HG03108 (cell line): ENCODE data around the gene METAP1D.
"Not testable (repeated sequence)": the region's sequence is repeated elsewhere in the genome, so short reads cannot be mapped to it uniquely, and the experiment has no call there.

Source experiments
- ATAC-seq: cut with Tn5 transposase; IDR thresholded peaks from one replicate; pipeline ENCODE4 v1.9.1; 2021; ENCODE audit warnings: moderate library complexity; ENCODE audit not compliant: unreplicated experiment

METAP1D gene

GRCh38 chr2:171999604-172000469, at the start of gene METAP1D:
METAP1D (plus strand) TSS chr2:171999953; CDS start chr2:171999970, 17 bp downstream.
- ATAC-seq = peak; percentile 95

DNA sequence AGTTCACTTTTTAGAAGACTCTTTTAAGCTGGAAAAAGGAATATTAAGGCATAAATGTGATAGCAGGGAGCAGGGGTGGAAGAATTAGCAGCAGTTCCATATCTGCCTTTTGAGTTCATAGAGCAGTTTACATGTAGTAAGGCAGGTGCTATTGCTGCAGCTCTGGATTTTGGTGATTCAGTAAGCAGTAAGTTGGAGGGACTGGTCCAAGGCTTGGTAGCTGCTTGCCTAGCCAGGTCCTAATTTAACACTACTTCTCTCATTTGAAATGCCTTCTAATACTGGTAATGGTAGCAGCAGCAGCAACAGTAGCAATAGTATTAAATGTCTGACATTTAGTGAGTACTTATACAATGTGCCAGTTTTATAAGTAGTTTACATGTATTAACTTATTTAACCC, 47.5 kb upstream of the METAP1D start:
- ATAC-seq = no peak

GRCh38 chr2:171952748-171953147, 47.0 kb upstream of the METAP1D start:
- ATAC-seq = no peak

GRCh38 chr2:171956135-171956825, 43.5 kb upstream of the METAP1D start:
- ATAC-seq = no peak

- no peak for ATAC-seq
Observed at GRCh38 chr2:171957061-171957460, 42.7 kb upstream of the METAP1D start.

DNA sequence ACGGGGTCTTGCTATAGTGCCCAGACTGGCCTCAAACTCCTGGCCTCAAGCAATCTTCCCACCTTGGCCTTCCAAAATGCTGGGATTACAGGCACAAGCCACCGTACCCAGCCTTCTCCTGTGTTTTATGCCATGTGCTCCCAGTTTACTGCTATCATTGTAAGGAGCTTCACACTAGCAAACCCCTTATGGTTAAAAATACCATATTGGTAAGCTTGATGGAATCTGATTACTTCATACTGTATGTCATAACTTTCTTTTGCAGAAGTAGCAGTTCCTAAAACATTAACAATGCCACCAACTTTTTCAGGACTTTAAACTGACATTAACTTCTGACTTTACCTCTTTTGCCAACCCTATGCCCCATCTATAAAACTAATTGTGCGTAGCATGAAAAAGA, 41.3 kb upstream of the METAP1D start:
- ATAC-seq = no peak

DNA sequence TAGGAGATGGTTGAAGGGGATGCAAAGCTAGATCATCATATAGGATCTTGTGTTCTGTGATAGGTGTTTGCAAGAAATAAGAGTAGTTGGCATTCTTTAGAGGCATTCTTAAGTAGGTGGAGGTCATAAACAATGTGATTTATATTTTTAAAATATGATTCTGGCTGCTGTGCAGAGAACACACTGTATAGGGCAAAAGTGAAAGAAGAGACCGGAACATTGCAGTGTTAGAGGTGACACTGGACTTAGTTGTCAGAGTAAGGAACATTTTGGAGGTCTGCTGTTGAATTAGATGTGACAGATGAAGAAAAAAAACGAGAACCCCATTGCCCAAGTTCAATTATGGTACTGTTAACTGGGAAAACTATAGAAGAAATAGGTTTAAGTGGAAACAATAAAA, 39.8 kb upstream of the METAP1D start:
- no peak for ATAC-seq

GRCh38 chr2:171960570-171960969, 39.2 kb upstream of the METAP1D start:
- no peak for ATAC-seq

- ATAC-seq = no peak
Observed at GRCh38 chr2:171963198-171963597, 36.6 kb upstream of the METAP1D start.

GRCh38 chr2:171964308-171964707, 35.4 kb upstream of the METAP1D start:
- ATAC-seq = no peak

DNA sequence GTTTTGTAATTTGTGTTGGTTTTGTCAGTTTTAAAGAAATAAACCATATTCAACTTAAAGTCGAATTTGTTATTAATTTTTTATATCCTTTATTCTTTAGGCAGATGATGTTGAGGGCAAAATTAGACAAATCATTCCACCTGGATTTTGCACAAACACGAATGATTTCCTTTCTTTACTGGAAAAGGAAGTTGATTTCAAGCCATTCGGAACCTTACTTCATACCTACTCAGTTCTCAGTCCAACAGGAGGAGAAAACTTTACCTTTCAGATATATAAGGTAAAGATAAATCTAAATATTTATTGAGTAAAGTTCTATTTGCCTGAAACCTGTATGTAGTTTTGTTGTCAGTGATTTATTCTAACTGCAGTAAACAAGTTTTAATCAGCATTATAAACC, 34.5 kb upstream of the METAP1D start:
- ATAC-seq = no peak

DNA sequence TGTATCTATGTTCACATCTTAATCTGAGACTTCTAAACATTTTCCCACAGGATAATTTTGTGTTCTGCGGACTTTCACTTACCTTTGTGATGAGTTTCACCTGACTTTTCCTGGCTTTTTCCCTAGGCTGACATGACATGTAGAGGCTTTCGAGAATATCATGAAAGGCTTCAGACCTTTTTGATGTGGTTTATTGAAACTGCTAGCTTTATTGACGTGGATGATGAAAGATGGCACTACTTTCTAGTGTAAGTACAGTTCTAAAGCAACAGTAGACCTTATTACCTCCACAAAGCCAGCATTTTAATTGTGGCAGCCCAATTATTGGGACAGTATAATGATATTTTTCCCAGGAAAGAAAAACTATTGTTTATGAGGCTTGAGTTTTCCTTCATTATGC, 34.1 kb upstream of the METAP1D start:
- no peak for ATAC-seq

GRCh38 chr2:171966235-171966634, 33.5 kb upstream of the METAP1D start:
- ATAC-seq = no peak

DNA sequence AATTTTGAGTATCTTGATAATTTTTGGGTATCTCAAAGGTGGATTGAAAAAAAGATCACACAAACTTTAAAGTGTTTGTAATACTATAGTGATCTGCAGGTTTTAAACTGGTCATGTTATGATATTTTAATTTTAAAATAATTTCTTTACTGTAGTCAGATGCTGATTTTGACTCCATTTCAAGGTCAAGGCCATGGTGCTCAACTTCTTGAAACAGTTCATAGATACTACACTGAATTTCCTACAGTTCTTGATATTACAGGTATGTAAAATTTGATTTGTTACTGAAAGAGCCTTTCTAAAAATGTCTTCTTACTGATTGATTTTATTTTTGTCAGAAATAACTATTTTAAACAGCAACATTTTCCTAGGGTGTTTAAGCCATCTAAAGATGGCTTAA, 33.1 kb upstream of the METAP1D start:
- no peak for ATAC-seq

- no peak for ATAC-seq
Observed at GRCh38 chr2:171968509-171968908, 31.2 kb upstream of the METAP1D start.

DNA sequence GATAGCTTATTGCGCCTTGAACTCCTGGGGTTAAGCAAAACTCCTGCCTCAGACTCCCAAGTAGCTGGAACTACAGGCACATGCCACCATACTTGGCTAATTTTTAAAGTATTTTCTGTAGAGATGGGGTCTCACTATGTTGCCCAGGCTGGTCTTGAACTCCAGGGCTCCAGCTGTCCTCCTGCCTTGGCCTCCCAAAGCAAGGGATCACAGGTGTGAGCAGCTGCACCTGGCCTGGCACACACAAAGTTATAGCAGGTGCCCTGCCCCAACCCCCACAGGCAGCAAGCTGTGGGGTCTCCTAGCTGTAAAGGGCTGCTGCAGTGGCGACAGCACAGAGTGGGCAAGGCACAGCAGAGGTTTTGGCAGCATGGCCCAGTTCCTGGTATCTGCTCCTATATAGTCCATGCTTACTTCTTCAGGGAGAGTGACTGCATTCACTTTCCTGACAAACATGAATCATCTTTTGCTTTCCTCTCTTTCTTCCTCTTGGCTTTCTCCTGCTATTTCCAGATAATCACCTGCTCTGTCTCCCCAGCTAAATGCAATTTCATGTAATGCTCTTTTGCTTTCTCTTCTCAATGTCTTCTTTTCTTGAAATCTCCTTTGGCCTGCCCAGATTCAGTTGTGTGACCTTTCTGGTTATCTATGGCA, 27.3 kb upstream of the METAP1D start:
- no peak for ATAC-seq

DNA sequence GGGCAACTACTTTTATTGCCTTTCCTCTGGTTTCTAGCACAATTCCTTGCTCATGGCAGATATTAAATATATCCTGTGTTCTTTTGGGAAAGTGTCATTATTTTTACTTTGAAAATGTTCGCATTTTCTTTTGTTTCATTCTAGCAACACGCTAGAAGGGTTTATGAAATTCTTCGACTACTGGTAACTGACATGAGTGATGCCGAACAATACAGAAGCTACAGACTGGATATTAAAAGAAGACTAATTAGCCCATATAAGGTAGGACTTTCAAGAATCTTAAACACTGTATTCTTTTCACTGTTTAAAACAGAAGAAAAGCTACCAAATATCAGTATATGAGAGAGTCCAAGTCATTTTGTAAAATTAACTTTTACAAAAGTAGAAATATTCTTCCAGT, 20.6 kb upstream of the METAP1D start:
- ATAC-seq = no peak

- not testable (repeated sequence) for ATAC-seq
Observed at GRCh38 chr2:171983924-171984323, 15.8 kb upstream of the METAP1D start.

- ATAC-seq = no peak
Observed at GRCh38 chr2:171985076-171985475, 14.7 kb upstream of the METAP1D start.

GRCh38 chr2:171986778-171987177, 13.0 kb upstream of the METAP1D start:
- ATAC-seq = no peak

DNA sequence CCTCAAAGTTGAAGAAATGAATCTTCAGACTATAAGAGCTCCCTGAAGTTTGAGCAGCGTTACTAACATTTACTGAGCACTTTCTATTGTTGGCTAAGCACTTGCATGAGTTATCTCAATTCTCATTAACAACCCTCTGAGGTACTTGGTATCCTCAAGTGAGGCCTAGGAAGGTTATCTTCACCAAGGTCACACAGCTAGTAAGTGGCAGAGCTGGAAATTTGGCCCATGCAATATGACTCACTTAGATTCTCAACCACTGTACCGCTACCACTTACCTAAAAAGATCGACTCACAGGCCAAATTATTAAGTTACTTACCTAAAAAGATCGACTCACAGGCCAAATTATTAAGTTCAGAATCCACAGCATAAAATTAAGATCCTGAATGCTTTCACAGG, 8.7 kb upstream of the METAP1D start:
- no peak for ATAC-seq

DNA sequence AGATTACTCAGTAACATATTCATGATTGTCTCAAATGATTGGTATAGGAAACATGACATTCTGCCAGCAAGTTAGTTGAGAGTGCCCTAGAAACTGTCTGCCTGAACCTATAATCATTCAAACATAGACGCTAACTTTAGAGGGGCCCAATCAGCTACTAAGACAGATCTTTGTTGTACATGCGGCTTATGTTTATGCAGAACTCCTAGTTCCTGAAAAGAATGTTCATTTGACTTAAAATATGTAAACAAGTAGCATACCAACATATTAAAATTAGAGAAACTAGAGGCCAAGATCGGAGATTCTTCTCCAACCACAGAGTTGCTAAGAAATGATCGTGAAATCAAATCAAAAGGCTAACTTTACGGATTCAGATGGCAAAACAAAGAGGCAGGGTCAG, 4.2 kb upstream of the METAP1D start:
- no peak for ATAC-seq
